Renal cortex interstitium (tissue), 11 donors: ENCODE results near the gene HSP90B1. TPM values are rescaled to one million over a fixed set of nuclear protein-coding genes. Genes with fewer than 3 reads are reported as not detected.
A peak's percentile ranks its signal among the peaks of the same experiment; 100 is the strongest.

Experiments
- DNase-seq, 11 donors: peaks; one replicate each; pipeline ENCODE4 v3.0.0-alpha.2; 2013; ENCODE audit warnings: low read depth in 9 of 11, low spot score in 4 of 11; ENCODE audit errors: extremely low read depth in 1 of 11
- polyA plus RNA-seq, 3 donors: library from polyadenylated mRNA; unstranded; fragments of 120-200 nt; gene quantifications; one replicate each; pipeline ENCODE4 v1.2.1, GENCODE V29; 2013; ENCODE audit not compliant: insufficient read length in 3 of 3

The HSP90B1 gene
- polyA plus RNA-seq, 3 donors = 1,000 to 1,099 (median 1,026) TPM

- no peak for DNase-seq
Observed at GRCh38 chr12:103957865-103958388, 27.7 kb downstream of the HSP90B1 start.

- DNase-seq = no peak
Observed at GRCh38 chr12:103958621-103959020, 28.4 kb downstream of the HSP90B1 start.

GRCh38 chr12:103960616-103961227 lies 30.5 kb downstream of the HSP90B1 start:
- DNase-seq = no peak

- DNase-seq = no peak
Observed at GRCh38 chr12:103962493-103962892, 32.3 kb downstream of the HSP90B1 start.

GRCh38 chr12:103964805-103965204 lies 34.6 kb downstream of the HSP90B1 start:
- no peak for DNase-seq

- DNase-seq = no peak
Observed at GRCh38 chr12:103965255-103965589, 35.0 kb downstream of the HSP90B1 start.

- peak; percentile 91 to 99 (median 98) for DNase-seq
Observed at GRCh38 chr12:103965590-103966504, 35.6 kb downstream of the HSP90B1 start, which contains the start of gene TDG. Gene TDG, plus strand, starts transcription at chr12:103965872. Its CDS starts 166 bp downstream, at chr12:103966038.

GRCh38 chr12:103966736-103967135 lies 36.5 kb downstream of the HSP90B1 start:
- DNase-seq = no peak

GRCh38 chr12:103969391-103969790 lies 39.2 kb downstream of the HSP90B1 start:
- no peak for DNase-seq

- no peak for DNase-seq
Observed at GRCh38 chr12:103973909-103974308, 43.7 kb downstream of the HSP90B1 start.

GRCh38 chr12:103975368-103975767 lies 45.2 kb downstream of the HSP90B1 start:
- no peak for DNase-seq

GRCh38 chr12:103978384-103978982 lies 48.3 kb downstream of the HSP90B1 start:
- no peak for DNase-seq

- no peak for DNase-seq
Observed at GRCh38 chr12:103986829-103987228, 56.6 kb downstream of the HSP90B1 start.

GRCh38 chr12:103994235-103994634 lies 64.0 kb downstream of the HSP90B1 start:
- DNase-seq = no peak

- DNase-seq = no peak
Observed at GRCh38 chr12:103996595-103996994, 66.4 kb downstream of the HSP90B1 start.

- DNase-seq = no peak
Observed at GRCh38 chr12:103997286-103997900, 67.2 kb downstream of the HSP90B1 start.
